ENCODE data around the gene TMEM184C.

- no peak for TF ChIP-seq CTCF (conservative IDR thresholded peaks at IDR 0.05; ENCODE audit: low read length)
- TF ChIP-seq EZH2phosphoT487 (IDR thresholded peaks at IDR 0.05; ENCODE audit: borderline replicate concordance, low read depth, low read length), result no peak
Measured at GRCh38 chr4:147655639-147656038, 38.4 kb downstream of the TMEM184C start.

Data from OCI-LY7 (cell line).